ENCODE measurements around the gene PCDHGB7.

- TF ChIP-seq CTCF (conservative IDR thresholded peaks at IDR 0.05 in 1 of 2, IDR thresholded peaks at IDR 0.05 in 1 of 2; ENCODE audit: low read depth in 1 of 2, low read length in 2 of 2) (no peak), EZH2 (IDR thresholded peaks at IDR 0.05; ENCODE audit: low read length, missing control alignments) (no peak)
Observed at GRCh38 chr5:141388661-141389060, 28.8 kb upstream of the PCDHGB7 start.
